HG02943 (cell line): ENCODE measurements around the gene UBXN7.
"Not testable (repeated sequence)": the region's sequence is repeated elsewhere in the genome, so short reads cannot be mapped to it uniquely, and the experiment has no call there.

ENCODE experiments used
- ATAC-seq: cut with Tn5 transposase; IDR thresholded peaks from one replicate; pipeline ENCODE4 v1.9.1; 2021; ENCODE audit warnings: mild to moderate bottlenecking, low read depth, moderate library complexity; ENCODE audit not compliant: unreplicated experiment

The UBXN7 gene, protein sequence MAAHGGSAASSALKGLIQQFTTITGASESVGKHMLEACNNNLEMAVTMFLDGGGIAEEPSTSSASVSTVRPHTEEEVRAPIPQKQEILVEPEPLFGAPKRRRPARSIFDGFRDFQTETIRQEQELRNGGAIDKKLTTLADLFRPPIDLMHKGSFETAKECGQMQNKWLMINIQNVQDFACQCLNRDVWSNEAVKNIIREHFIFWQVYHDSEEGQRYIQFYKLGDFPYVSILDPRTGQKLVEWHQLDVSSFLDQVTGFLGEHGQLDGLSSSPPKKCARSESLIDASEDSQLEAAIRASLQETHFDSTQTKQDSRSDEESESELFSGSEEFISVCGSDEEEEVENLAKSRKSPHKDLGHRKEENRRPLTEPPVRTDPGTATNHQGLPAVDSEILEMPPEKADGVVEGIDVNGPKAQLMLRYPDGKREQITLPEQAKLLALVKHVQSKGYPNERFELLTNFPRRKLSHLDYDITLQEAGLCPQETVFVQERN

DNA sequence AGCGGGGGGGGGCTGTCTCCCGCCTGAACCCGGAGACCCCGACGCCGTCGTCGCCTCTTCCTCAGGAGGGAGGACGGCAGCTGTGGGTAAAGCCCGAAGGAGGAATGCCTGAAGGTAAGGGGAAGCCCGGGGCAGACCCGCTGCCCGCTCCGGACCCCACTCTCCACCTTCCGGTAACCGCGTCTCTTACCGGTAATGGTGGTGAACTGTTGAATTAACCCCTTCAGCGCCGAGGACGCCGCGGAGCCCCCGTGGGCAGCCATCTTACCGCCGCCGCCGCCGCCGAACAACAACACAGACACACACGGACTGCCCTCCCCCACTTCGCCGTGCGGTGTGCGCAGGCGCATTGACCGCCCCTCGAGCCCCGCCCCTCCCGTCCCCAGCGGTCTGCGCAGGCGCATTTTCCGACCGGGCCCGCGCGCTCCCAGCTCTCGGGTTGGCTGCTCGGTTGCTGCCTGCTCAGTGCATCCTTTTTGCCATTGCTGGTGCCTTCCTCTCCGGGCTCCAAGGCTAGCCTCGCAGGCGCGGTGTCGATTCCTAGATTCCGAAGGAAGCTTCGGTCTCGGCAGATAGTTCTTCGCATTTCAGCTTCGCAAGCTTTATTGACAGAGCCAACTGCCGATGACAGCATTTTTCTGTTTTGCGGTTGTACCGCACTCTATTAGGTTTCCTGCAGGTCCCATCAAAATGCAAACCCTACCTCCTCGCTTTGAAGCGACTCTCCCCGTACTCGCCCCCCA is at the start of gene UBXN7:
TSS of gene UBXN7 (minus strand) at position 291 of the 743 bp plus-strand sequence. CDS start at position 263, 28 bp downstream.
- peak; percentile 82 for ATAC-seq

DNA sequence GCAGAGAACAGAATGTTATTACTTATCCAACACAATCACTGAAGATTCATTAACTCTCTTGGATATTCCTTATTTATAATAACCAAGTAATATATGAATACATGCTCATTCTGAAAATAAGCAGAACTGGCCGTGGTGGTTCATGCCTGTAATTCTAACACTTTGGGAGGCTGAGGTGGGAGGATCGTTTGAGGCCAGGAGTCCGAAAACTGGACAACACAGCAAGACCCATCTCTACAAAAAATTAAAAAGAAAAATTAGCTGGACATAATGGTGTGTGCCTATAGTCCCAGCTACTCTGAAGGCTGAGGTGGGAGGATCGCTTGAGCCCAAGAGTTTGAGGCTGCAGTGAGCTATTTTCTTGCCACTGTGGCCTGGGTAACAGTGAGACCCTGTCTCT is 45.5 kb upstream of the UBXN7 start:
- no peak for ATAC-seq

DNA sequence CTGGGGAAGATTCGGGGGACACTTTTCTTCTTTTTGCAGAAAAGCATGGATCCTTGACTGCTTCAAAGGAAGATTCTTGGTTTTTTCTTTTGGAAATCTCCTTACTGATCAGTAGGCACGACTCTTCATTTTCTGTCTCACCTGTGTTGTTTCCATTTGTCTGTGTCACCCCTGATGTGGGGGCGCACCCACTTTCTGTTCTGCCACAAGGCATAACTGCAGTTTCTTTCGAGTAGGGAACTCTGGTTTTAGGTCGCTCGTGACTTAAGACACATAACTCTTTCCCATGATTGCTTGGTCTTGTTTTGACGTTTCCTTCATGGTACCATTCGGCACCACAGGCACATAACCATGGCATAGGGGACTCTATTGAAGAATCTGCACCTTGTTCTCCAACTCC is 40.1 kb upstream of the UBXN7 start:
- ATAC-seq: no peak

DNA sequence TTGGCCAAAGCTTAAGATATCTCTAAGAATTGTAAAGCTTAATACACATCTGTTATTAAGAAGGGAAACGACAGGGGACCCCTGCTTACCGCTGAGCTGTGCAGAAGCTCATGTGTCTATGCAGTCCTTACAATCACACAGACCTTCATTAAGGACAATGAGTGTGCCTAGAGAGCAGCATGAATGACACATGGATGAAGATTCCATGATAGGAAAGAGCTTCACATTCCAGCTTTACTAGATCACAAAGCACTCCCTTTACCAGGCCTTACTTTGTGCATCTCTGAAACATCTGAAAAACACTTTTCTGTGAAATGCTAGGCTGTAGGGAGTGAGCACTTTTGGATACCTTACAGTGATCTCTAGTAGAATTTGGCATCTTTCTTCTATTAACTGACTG is 39.3 kb upstream of the UBXN7 start:
- ATAC-seq: no peak

DNA sequence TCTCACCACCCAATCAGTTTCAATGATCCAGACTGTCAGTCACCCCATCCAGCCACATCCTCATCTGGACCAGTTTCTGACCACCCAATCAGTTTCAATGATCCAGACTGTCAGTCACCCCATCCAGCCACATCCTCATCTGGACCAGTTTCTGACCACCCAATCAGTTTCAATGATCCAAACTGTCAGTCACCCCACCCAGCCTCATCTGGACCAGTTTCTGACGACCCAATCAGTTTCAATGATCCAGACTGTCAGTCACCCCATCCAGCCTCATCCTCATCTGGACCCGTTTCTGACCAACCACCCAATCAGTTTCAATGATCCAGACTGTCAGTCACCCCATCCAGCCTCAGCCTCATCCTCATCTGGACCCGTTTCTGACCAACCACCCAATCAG is 38.0 kb upstream of the UBXN7 start:
- ATAC-seq: not testable (repeated sequence)

DNA sequence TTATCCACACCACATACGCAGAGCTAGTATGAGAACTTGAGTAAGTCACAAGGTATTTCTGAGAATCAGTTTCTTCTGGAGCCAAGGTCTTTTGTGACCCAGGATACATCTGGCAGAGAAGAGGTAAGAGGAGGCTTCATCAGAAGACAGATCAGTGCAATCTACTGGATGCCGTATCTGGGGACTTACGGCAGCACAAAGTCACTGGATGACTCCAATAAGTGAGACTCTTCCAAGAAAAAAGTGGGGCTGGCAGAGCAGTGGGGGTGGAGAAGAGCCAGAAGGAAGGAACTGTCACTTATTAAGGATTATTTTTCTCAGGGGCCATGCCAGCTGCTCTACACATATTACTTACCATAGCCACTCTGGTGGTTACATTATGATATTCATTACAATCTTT is 31.6 kb upstream of the UBXN7 start:
- ATAC-seq: no peak

DNA sequence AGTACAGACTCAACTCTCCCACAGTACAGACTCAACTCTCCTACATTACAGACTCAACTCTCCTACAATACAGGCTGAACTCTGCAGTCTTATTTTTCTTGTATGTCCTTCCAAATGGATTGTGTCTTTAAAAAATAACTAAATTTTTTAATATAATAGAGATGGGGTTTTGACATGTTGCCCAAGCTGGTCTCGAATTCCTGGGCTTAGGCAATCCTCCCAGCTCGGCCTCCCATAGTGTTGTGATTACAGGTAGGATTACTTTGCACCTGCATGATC is 31.2 kb upstream of the UBXN7 start:
- ATAC-seq: no peak

DNA sequence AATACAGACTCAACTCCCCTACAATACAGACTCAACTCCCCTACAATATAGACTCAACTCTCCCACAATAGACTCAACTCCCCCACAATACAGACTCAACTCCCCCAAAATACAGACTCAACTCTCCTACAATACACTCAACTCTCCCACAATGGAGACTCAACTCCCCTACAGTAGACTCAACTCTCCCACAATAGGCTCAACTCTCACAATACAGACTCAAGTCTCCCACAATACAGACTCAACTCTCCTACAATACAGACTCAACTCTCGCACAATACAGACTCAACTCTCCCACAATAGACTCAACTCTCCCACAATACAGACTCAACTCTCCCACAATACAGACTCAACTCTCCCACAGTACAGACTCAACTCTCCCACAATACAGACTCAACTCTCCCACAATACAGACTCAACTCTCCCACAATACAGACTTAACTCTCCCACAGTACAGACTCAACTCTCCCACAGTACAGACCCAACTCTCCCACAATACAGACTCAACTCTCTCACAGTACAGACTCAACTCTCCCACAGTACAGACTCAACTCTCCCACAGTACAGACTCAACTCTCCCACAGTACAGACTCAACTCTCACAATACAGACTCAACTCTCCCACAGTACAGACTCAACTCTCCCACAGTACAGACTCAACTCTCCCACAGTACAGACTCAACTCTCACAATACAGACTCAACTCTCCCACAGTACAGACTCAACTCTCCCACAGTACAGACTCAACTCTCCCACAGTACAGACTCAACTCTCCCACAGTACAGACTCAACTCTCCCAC is 30.7 kb upstream of the UBXN7 start:
- not testable (repeated sequence) for ATAC-seq

DNA sequence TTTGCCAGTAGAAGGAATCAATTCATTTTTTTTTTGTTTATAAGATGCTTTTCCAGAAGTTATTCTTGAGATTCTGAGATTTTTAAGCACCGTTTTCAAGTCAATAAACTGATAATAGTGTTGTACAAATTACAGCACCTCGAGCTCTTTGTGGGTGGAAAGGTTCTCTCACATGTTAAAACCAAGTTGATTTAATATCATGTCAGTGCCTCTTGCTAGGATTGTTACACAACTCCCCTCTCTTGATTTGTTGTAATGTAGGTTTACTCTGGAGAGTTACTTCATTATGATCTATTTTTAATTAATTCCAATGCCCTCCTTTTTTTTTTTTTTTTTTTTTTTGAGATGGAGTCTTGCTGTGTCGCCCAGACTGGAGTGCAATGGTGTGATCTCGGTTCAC is 25.8 kb upstream of the UBXN7 start:
- no peak for ATAC-seq

DNA sequence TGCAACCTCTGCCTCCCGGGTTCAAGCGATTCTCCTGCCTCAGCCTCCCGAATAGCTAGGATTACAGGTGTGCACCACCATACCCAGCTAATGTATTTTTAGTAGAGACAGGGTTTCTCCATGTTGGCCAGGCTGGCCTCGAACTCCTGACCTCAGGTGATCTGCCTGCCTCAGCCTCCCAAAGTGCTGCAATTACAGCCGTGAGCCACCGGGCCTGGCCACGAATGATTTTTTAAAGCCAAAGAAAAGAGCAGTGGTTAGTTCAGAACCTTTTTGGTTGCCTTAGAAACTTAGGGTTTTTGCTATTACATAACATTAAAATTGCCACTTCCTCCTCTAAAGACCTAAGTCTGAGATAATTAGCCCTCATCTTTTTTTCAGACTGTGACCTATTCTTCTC is 25.2 kb upstream of the UBXN7 start:
- not testable (repeated sequence) for ATAC-seq

DNA sequence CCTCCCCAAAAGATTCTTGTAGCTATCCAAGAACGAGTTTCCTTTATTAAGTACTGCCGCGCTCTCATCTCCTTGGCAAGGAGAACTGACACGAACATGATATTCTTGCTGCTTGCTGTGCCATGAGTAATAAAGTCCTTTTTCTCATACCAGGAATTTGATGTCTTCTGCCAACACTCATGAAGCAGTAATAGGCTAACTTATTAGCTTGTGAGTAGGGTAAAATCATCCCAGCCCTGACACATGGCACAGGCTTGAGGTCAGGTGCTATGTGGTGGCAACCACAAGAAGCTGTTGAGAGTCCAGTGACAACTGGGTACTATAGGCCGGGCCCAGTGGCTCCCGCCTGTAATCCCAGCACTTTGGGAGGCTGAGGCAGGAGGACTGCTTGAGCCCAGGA is 22.7 kb upstream of the UBXN7 start:
- ATAC-seq: no peak

DNA sequence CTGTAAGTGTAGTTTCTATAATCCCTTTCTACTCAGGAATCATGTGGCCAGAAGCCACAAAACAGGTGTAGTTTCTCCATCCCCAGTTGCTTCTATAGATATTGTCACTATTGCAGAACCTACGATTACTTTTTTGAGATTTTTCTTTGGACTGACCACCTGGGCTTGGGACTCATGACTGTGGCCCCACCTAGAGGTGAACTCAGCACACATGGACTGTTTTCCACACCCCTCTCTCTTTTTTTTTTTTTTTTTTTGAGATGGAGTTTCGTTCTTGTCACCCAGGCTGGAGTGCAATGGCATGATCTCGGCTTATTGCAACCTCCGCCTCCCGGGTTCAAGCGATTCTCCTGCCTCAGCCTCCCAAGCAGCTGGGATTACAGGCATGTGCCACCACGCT is 13.2 kb upstream of the UBXN7 start:
- ATAC-seq: not testable (repeated sequence)

DNA sequence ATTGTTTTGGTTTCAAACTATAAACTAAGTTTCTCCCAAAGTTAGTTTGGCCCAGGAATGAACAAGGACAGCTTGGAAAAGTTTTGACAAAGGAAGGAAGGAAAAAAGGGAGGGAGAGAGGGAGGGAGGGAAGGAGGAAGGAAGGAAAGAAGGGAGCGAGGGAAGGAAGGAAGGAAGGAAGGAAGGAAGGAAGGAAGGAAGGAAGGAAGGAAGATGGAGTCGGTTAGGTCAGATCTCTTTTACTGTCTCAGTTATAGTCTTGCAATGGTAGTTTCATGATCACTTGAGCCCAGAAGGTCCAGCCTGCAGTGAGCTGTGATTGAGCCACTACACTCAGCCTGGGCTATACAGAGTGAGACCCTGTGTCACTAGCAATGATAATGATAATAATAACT is 12.3 kb upstream of the UBXN7 start:
- no peak for ATAC-seq

DNA sequence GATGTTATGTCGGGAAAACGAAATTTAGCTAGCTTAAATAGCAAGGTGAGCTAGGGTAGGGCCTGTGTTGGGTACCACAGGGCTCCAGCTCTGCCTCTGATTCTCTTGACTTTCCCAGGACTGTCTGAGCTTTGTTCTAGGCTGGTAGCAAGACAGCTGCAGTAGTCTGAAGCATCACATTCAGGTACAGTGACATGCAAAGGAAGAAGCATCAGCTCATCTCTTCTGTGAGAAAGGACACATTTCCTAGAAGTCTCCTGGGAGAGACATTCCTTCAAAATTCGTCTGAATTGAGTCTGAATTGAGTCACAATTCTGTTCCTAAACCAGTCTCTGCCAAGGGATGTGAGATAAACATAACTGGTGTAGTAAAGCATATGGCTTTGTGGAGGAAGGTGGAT is 8.5 kb upstream of the UBXN7 start:
- ATAC-seq: no peak

DNA sequence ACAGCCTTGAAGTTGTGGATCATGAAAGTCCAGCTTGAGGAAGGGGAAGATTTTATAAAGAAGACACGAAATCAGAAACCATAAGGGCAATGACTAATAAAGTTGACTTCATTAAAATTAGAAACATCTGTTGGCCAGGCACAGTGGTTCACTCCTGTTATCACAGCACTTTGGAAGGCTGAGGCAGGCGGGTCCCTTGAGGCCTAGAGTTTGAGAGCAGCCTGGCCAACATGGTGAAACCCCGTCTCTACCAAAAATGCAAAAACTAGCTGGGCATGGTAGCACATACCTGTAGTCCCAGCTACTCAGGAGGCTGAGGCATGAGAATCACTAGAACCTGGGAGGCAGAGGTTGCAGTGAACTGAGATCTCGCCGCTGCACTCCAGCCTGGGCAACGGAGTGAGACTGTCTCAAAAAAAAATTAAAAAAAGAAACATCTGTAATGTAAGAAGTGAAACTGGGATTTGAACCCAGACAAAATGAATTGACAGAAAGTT is 7.9 kb upstream of the UBXN7 start:
- ATAC-seq: no peak

DNA sequence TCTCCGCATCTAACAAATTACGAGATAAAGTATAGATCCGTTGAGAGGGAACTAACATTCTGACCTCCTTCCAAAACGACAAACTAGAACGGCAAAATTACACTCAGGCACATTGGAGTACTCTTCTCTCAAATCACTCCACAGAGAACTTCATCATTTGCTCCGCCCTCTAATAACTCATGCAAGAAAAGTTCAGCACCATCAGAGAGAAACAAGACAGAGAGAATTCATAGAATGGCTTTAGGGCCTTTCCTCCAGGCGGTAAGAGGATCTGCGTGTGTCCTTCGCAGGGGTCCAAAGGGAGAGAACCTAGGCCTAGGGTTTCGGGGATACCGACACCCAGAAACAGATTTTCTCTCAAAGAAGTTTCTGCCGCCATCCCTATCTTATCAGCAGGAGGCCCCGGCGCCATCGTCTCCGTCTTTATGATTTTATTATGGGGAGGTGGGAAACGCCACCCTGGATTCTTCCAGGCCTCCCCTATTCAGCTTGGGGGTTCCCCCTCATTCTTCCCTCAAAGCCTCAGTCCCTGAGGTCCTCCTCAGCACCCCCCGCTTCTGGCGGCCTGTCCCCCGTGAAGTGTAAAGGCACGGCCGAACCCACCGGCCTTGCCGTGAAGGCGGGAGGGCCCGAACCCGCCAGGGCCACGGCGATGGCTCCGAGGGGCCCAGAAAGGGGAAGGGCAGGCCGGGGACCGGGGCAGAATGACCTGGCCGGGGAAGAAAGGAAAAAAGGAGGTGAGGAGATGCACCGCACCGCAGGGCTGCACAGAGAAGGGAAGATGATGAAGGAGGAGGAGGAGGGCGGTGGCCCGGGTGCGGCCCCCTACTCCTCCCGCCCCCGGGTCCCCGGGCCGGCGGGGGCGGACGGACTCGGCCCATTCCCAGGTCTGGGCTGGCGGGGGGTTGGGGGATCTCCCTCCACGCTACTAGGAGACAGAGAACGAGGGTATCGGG is 768 bp downstream of the UBXN7 start:
- ATAC-seq: peak; percentile 23

DNA sequence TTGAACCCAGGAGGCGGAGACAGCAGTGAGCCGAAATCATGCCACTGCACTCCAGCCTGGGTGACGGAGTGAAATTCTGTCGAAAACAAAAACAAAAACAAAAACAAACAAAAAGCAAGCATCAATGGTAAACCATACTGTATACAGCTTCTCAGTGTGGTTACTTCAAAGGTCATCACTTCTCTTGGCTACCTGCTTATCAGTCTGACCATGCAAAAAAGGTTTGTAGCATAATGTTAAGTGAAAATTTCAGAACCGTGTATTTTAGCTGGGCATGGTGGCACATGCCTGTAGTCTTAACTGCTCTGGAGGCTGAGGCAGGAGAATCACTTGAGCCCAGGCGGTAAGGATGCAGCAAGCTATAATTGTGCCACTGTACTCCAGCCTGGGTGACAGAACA is 4.2 kb downstream of the UBXN7 start:
- no peak for ATAC-seq

DNA sequence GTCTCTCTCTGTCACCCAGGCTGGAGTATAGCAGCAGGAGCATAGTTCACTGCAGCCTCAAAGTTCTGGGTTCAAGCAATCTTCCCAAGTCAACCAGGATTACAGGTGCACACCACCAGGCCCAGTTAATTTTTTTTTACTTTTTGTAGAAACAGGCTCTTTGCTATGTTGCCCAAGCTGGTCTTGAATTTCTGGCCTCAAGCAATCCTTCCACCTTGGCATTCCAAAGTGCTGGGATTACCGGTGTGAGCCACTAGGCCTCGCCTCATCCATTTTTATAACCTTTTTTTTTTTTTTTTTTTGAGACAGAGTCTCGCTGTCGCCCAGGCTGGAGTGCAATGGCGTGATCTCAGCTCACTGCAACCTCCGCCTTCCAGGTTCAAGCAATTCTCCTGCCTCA is 7.8 kb downstream of the UBXN7 start:
- not testable (repeated sequence) for ATAC-seq

DNA sequence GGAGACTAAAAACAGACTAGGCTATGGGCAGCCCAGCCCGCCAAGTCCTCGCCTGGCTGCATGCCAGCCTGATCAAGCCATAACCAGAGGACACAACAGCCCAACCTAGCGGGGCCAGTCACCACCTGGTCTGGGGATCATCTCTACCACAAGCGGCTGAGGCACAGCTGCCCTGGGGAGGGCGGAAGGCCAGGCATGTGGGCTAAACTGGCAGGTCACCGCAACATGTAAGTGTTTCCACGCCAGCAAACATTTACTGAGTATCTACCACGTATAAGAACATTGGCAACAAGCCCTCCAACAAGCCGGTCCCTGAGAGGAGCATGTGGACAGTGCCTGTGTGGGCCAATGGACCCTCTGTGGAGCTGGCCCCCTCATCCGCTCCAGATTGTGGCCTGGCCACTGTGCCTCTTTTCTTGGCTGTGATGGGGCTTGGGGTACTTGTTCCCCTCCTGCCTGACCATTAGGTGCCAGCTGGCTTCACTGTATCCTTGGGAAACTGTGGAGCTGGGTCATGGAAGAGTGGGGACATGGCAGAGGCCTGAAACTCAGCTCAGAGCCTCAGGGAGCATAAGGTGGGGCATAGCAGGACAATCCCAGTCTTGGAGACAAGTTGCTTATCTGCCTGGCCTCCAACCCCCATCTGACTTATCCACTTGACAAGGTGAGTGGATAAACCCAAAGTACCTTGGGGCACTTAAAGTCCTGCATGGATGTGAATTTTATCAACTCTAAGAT is 9.0 kb downstream of the UBXN7 start:
- ATAC-seq: no peak
